Activated B cell treated with CpG ODN at 0.5 μM for 24 hours (primary cell): ENCODE data around the gene PLA2G4C. TPM values are rescaled to one million over a fixed set of nuclear protein-coding genes. Genes with fewer than 3 reads are reported as not detected.

ENCODE experiments used
- ATAC-seq: fragments of 200-7000 bp; cut with Tn5 transposase; one replicate; pipeline ENCODE4 v1.10.0; 2021; ENCODE audit warnings: low read depth, mild to moderate bottlenecking, moderate library complexity
- CTCF ChIA-PET: fragments of 350-600 bp; sonication (Branson Sonifier 250); formaldehyde crosslinking; loops from one replicate; lab custom pipeline; 2021; ENCODE audit warnings: antibody characterized with exemption; lab: Charles Lee
- POLR2A ChIA-PET: fragments of 350-600 bp; sonication (Branson Sonifier 250); formaldehyde crosslinking; loops from one replicate; lab custom pipeline; 2021; ENCODE audit warnings: antibody characterized with exemption; lab: Charles Lee
- DNase-seq: peaks from one replicate; pipeline ENCODE4 v3.0.0; 2022
- H3K27ac Mint-ChIP-seq: one replicate; pipeline ENCODE4 v1.8.0; 2020; ENCODE audit warnings: mixed read lengths
- H3K27me3 Mint-ChIP-seq: one replicate; pipeline ENCODE4 v1.8.0; 2021; ENCODE audit warnings: mixed read lengths
- H3K36me3 Mint-ChIP-seq: one replicate; pipeline ENCODE4 v1.8.0; 2021; ENCODE audit warnings: low read depth, mixed read lengths
- H3K4me1 Mint-ChIP-seq: one replicate; pipeline ENCODE4 v1.8.0; 2021; ENCODE audit warnings: mixed read lengths
- H3K4me3 Mint-ChIP-seq: one replicate; pipeline ENCODE4 v1.8.0; 2020; ENCODE audit warnings: mild to moderate bottlenecking, mixed read lengths
- H3K9me3 Mint-ChIP-seq: one replicate; pipeline ENCODE4 v1.8.0; 2020; ENCODE audit warnings: mixed read lengths
- intact Hi-C: fragments of 100-400 bp; cut with micrococcal nuclease; formaldehyde crosslinking; loops from one replicate; pipeline ENCODE4 v1.15.1; 2024
- total RNA-seq: library from RNA; stranded (reverse); gene quantifications from 2 replicates; pipeline ENCODE4 v1.2.3, GENCODE V29; 2022
- TF ChIP-seq, protein P1 (sequence below): fragments of 200-600 bp; IDR thresholded peaks from one replicate; pipeline ENCODE4 v1.8.0; 2022; ENCODE audit warnings: antibody characterized with exemption, mild to moderate bottlenecking

The PLA2G4C gene
- total RNA-seq, 1 donor from 2014 or later: 16.6 TPM

GRCh38 chr19:48136547-48136946 is 25.9 kb upstream of the PLA2G4C start:
- H3K9me3 Mint-ChIP-seq: no peaks in the 10 kb centered on the region
- H3K4me3 Mint-ChIP-seq: no peak overlapping the region
- ChIA-PET CTCF (no interaction called here), POLR2A (no interaction called here)
- H3K27ac Mint-ChIP-seq: no peak overlapping the region
- intact Hi-C loops: no loop called here
- DNase-seq (no peak), ATAC-seq (no peak)
- no peaks in the 10 kb centered on the region for H3K4me1 Mint-ChIP-seq
- no peaks in the 10 kb centered on the region for H3K27me3 Mint-ChIP-seq
- H3K36me3 Mint-ChIP-seq: peaks cover 41% of the 10 kb centered on the region
- TF ChIP-seq, protein P1, sequence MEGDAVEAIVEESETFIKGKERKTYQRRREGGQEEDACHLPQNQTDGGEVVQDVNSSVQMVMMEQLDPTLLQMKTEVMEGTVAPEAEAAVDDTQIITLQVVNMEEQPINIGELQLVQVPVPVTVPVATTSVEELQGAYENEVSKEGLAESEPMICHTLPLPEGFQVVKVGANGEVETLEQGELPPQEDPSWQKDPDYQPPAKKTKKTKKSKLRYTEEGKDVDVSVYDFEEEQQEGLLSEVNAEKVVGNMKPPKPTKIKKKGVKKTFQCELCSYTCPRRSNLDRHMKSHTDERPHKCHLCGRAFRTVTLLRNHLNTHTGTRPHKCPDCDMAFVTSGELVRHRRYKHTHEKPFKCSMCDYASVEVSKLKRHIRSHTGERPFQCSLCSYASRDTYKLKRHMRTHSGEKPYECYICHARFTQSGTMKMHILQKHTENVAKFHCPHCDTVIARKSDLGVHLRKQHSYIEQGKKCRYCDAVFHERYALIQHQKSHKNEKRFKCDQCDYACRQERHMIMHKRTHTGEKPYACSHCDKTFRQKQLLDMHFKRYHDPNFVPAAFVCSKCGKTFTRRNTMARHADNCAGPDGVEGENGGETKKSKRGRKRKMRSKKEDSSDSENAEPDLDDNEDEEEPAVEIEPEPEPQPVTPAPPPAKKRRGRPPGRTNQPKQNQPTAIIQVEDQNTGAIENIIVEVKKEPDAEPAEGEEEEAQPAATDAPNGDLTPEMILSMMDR: no peak

DNA sequence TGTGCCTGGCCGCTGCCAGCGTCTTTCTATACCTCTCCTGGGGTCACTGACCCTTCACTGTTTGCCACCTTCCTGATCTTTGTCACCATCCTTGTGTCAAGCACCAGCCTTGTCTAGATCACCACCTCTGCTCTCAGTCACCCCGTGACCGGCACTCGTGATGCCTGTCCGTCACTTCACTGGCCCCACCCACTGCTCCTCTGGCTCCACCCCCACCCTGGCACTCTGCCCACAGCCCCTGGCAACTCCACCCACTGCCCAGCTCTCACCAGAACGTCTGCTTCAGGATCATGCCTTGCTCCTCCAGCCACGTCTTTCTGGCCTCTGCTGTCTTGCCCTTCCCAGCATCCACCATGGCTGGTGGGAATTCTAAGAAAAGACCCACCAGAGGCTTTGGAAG is 24.8 kb upstream of the PLA2G4C start:
- no peaks in the 10 kb centered on the region for H3K4me1 Mint-ChIP-seq
- intact Hi-C loops: no loop called here
- TF ChIP-seq, protein P1: no peak
- H3K36me3 Mint-ChIP-seq: peaks cover 47% of the 10 kb centered on the region
- ATAC-seq: no peak
- ChIA-PET POLR2A (no interaction called here), CTCF (no interaction called here)
- no peak overlapping the region for H3K27ac Mint-ChIP-seq
- no peaks in the 10 kb centered on the region for H3K9me3 Mint-ChIP-seq
- H3K4me3 Mint-ChIP-seq: no peak overlapping the region
- H3K27me3 Mint-ChIP-seq: no peaks in the 10 kb centered on the region
- DNase-seq: no peak

DNA sequence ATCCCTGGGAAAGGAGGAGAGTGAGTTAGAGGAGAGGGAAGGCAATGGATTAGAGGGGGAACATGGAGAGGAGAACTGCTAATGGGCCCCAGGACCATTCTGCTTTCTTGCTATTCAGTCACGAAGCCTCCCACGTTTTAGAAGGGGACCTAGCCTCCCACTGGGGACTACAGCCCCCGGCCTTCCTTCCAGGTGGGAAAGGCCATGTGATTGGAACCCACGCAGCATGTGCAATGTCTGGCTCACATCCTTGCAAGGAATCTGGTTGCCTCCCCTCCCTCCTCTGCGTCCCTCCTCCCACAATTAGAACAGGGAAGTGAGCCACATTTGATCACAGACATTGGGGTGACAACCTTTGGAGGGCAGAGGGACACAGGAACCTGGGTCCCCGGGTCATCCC is 22.5 kb upstream of the PLA2G4C start:
- TF ChIP-seq, protein P1: no peak
- intact Hi-C loops: no loop called here
- ChIA-PET CTCF (no interaction called here), POLR2A (no interaction called here)
- H3K27ac Mint-ChIP-seq: no peak overlapping the region
- H3K27me3 Mint-ChIP-seq: no peaks in the 10 kb centered on the region
- DNase-seq: no peak
- no peaks in the 10 kb centered on the region for H3K4me1 Mint-ChIP-seq
- H3K4me3 Mint-ChIP-seq: no peak overlapping the region
- H3K36me3 Mint-ChIP-seq: peaks cover 52% of the 10 kb centered on the region
- no peak for ATAC-seq
- no peaks in the 10 kb centered on the region for H3K9me3 Mint-ChIP-seq

DNA sequence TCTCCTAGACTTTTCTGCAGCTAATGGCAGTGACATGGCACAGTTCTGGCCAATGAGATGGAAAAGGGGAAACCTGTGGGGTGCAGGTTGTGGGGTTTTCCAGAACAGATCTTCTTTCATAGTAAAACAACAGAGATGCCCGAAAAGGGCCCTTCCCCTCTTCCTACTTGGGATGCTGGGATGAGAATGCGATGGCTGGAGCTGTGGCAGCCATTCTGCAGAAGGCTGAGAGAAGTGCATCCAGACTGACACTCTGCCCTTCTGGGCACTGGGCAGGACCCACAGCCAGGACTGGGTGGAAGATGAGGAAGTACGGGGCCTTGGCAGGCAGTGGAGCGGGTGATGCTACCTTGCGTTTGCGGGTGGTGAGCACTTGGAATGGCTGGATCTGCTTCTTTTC is 16.9 kb upstream of the PLA2G4C start:
- TF ChIP-seq, protein P1: no peak
- H3K9me3 Mint-ChIP-seq: peaks cover 4% of the 10 kb centered on the region
- H3K27me3 Mint-ChIP-seq: no peaks in the 10 kb centered on the region
- intact Hi-C loops: no loop called here
- no peak overlapping the region for H3K27ac Mint-ChIP-seq
- DNase-seq (no peak), ATAC-seq (no peak)
- H3K4me3 Mint-ChIP-seq: no peak overlapping the region
- CTCF ChIA-PET: no interaction called here
- H3K36me3 Mint-ChIP-seq: peaks cover 83% of the 10 kb centered on the region
- H3K4me1 Mint-ChIP-seq: peaks cover 2% of the 10 kb centered on the region
- POLR2A ChIA-PET: no interaction called here

- Mint-ChIP-seq H3K4me1 (peaks cover 11% of the 10 kb centered on the region), H3K27ac (no peak overlapping the region), H3K9me3 (peaks cover 9% of the 10 kb centered on the region), H3K4me3 (no peak overlapping the region), H3K27me3 (no peaks in the 10 kb centered on the region), H3K36me3 (peaks cover 76% of the 10 kb centered on the region)
- ChIA-PET POLR2A (no interaction called here), CTCF (interaction anchor here (1.7 kb wide), 1 partner anchor 22 kb away, joined by 4 read pairs; no protein-coding TSS in a partner anchor)
- no peak for DNase-seq
- no peak for ATAC-seq
- intact Hi-C loops: no loop called here
- TF ChIP-seq, protein P1: no peak
These were observed 13.5 kb upstream of the PLA2G4C start for GRCh38 chr19:48123907-48124651.
